Progenitor cell of endocrine pancreas (in vitro differentiated cells): Measurements from ENCODE around the gene GAGE1. TPM values are rescaled to one million over a fixed set of nuclear protein-coding genes. Genes with fewer than 3 reads are reported as not detected.

ENCODE experiments used
- DNase-seq: peaks from one replicate; pipeline ENCODE4 v3.0.0; 2021; ENCODE audit warnings: low spot score; ENCODE audit not compliant: unreplicated experiment
- H3K27ac Mint-ChIP-seq: 2 replicates; pipeline ENCODE4 v1.8.0; 2021; ENCODE audit warnings: mild to moderate bottlenecking, moderate library complexity, mixed read lengths
- H3K27me3 Mint-ChIP-seq: 2 replicates; pipeline ENCODE4 v1.8.0; 2021; ENCODE audit warnings: mixed read lengths
- H3K36me3 Mint-ChIP-seq: 2 replicates; pipeline ENCODE4 v1.8.0; 2022; ENCODE audit warnings: mixed read lengths; ENCODE audit not compliant: insufficient read depth
- H3K4me1 Mint-ChIP-seq: 2 replicates; pipeline ENCODE4 v1.8.0; 2021; ENCODE audit warnings: low read depth, mixed read lengths
- H3K4me3 Mint-ChIP-seq: 2 replicates; pipeline ENCODE4 v1.8.0; 2021; ENCODE audit warnings: low read depth, mild to moderate bottlenecking, moderate library complexity, mixed read lengths
- H3K9me3 Mint-ChIP-seq: 2 replicates; pipeline ENCODE4 v1.8.0; 2021; ENCODE audit warnings: low read depth, mixed read lengths
- CTCF ChIP-seq: fragments of 200-600 bp; sonication (generic); IDR thresholded peaks from one replicate; pipeline ENCODE4 v1.5.0; 2021; ENCODE audit warnings: antibody characterized with exemption, mild to moderate bottlenecking; ENCODE audit not compliant: unreplicated experiment
- total RNA-seq: library from RNA; stranded (reverse); gene quantifications from 2 replicates; pipeline ENCODE4 v1.2.1, GENCODE V29; 2021

Gene GAGE1
- total RNA-seq, 1 donor from 2014 or later, result not detected

DNA sequence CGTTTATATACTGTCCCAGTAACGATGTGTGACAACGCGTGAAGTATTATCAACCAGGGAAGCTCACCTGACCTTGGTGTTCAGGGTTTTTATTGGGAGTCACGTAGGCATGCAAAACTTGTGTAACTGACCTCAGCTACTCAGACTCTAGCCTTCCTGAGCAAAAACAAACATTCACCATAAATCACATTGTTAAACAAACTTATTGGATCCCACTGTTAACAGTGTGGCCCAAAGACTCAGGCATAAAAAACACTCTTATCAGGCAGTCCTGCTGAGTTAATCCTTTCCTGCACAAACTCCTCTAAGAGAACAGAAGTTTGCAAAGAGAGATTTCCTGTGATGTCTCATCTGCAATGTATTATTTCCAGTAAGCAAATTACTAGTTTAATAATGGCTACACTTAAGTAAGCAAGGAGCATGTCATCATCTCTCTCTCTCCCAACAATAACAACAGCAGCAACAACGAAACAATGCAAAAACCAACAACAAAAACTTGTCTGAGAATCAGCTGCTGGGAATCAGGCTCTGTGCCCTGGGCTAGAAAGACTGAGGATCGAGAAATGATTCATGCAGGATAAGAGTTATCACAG lies 12.0 kb downstream of the GAGE1 start:
- no peak for DNase-seq
- no peak overlapping the region for H3K4me3 Mint-ChIP-seq
- peaks cover 2% of the 10 kb centered on the region for H3K4me1 Mint-ChIP-seq
- H3K9me3 Mint-ChIP-seq, result peaks cover 33% of the 10 kb centered on the region
- H3K27me3 Mint-ChIP-seq, result no peaks in the 10 kb centered on the region
- no peak for TF ChIP-seq CTCF
- peak overlapping the region; percentile 29 for H3K27ac Mint-ChIP-seq
- peaks cover 2% of the 10 kb centered on the region for H3K36me3 Mint-ChIP-seq

DNA sequence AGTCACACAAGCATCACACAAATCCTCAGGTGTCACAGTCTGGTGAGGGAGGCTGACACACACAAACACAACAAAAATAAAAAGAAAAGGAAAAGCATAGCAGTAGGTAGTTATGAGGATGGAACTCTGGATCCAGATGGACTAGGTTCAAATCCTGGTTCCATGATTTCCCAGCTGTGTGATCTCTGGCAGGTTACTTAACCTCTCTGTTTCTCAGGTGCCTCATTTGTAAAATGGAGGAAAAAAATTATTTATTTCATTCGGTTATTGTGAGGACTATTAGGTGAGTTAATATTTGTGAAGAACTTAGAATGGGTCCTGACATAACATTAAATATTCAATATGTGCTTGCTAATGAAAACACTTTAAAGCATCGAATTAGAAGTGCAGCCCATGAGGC lies 19.8 kb downstream of the GAGE1 start:
- TF ChIP-seq CTCF, result no peak
- Mint-ChIP-seq H3K9me3 (peaks cover 13% of the 10 kb centered on the region), H3K27ac (no peak overlapping the region), H3K27me3 (no peaks in the 10 kb centered on the region), H3K4me1 (no peaks in the 10 kb centered on the region), H3K4me3 (no peak overlapping the region), H3K36me3 (no peaks in the 10 kb centered on the region)
- no peak for DNase-seq

DNA sequence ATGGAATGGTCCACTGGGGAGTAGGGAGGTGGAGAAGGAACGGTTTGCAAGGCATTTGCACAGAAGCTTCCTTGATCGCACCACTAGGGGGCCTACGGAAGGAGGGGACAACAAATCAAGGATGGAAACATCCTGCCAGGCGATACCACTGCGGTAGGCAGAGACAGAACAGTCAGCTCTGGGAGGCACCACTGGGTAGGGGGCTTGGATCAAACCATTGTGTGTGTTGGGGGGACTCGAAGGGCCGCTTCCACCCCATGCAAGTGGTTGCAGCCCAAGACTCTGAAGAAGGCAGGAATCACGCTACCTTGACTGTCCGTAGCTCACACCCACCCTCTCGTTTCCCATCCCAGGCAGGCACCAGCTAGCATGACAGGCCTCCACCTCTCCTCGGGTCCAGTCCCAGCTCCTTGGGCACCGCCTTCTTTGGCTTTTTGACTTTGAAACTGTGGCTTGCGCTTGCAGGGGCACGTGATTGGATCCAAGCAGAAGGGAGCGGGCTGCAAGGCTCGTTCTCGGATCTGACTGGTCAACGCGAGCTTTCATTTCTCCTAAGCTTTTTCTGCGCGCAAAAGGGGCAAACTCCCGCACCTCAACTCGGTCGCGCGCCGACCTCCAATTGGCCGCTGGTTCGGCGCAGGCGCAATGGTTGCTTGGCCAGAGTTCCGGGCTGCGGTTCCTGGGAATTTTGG lies 28.4 kb downstream of the GAGE1 start:
- no peak for DNase-seq
- H3K27me3 Mint-ChIP-seq, result no peaks in the 10 kb centered on the region
- H3K9me3 Mint-ChIP-seq, result peaks cover 19% of the 10 kb centered on the region
- no peaks in the 10 kb centered on the region for H3K4me1 Mint-ChIP-seq
- no peak for TF ChIP-seq CTCF
- H3K36me3 Mint-ChIP-seq, result peaks cover 2% of the 10 kb centered on the region
- no peak overlapping the region for H3K4me3 Mint-ChIP-seq
- H3K27ac Mint-ChIP-seq, result no peak overlapping the region

DNA sequence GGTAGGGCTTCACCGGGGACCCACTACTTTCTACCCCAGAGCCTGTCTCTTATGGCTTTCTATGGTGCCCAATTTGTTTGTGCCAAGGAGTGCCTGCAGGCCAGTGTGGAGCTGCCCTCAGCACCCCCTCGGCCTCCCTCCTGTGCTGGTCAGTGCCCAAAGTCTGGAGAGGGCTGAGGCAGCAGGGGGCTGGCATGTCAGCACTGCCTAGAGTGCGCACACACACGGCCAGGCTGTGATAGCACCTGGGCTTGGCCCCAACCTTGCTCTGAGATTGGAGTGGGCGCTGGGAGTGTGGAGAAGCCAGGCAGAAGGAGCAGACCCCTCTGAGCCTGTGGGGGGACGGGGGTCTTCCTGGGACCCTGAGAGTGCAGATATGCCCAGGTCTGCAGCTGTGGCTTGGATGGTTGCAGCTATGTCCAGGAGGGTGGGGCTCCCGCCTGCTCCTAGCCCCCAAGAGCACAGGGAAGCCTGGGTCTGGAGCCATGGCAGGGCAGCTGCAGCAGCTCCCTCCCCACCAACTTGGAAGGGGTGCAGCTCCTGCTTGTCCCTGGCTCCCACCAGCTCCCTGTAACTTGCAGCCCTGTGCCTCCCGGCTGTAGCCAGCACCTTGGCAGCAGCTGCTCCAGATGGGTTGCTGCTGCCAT lies 46.3 kb downstream of the GAGE1 start:
- no peaks in the 10 kb centered on the region for H3K36me3 Mint-ChIP-seq
- no peak for DNase-seq
- H3K9me3 Mint-ChIP-seq, result peaks cover 7% of the 10 kb centered on the region
- H3K27ac Mint-ChIP-seq, result no peak overlapping the region
- H3K4me1 Mint-ChIP-seq, result peaks cover 12% of the 10 kb centered on the region
- no peak for TF ChIP-seq CTCF
- no peaks in the 10 kb centered on the region for H3K27me3 Mint-ChIP-seq
- no peak overlapping the region for H3K4me3 Mint-ChIP-seq

- peaks cover 8% of the 10 kb centered on the region for H3K9me3 Mint-ChIP-seq
- peaks cover 5% of the 10 kb centered on the region for H3K4me1 Mint-ChIP-seq
- no peak overlapping the region for H3K4me3 Mint-ChIP-seq
- H3K27ac Mint-ChIP-seq, result no peak overlapping the region
- TF ChIP-seq CTCF, result no peak
- no peaks in the 10 kb centered on the region for H3K27me3 Mint-ChIP-seq
- no peaks in the 10 kb centered on the region for H3K36me3 Mint-ChIP-seq
- DNase-seq, result no peak
These were observed 57.7 kb downstream of the GAGE1 start for GRCh38 chrX:49656533-49656932.

Other genes starting within 250 kb of the GAGE1 start
- gene GAGE12C, start 66.8 kb upstream of the GAGE1 start, total RNA-seq, result not detected in 2 replicates
- gene GAGE12D, start 57.3 kb upstream of the GAGE1 start, total RNA-seq, result not detected in 2 replicates
- not detected in 2 replicates for gene GAGE12E, start 47.7 kb upstream of the GAGE1 start, total RNA-seq
- not detected in 2 replicates for gene GAGE12F, start 38.2 kb upstream of the GAGE1 start, total RNA-seq
- gene GAGE12G, start 28.6 kb upstream of the GAGE1 start, total RNA-seq, result not detected in 2 replicates
- gene GAGE12H, start 19.1 kb upstream of the GAGE1 start, total RNA-seq, result not detected in 2 replicates
- gene GAGE2A, start 9.5 kb upstream of the GAGE1 start, total RNA-seq, result not detected in 2 replicates
- gene PAGE1, start 97.0 kb downstream of the GAGE1 start, total RNA-seq, result not detected in 2 replicates
- not detected in 2 replicates for gene PAGE4, start 230.3 kb downstream of the GAGE1 start, total RNA-seq